CD4-positive, CD25-positive, alpha-beta regulatory T cell (primary cell): ENCODE results near the gene GPX6. TPM values are rescaled to one million over a fixed set of nuclear protein-coding genes. Genes with fewer than 3 reads are reported as not detected.
A peak's percentile ranks its signal among the peaks of the same experiment; 100 is the strongest.

Experiments
- ATAC-seq, 2 donors: fragments of 150-1000 bp; cut with Tn5 transposase; one replicate each; pipeline ENCODE4 v1.10.0; 2021; ENCODE audit warnings: low read depth in 2 of 2, moderate number of reproducible peaks in 2 of 2, moderate library complexity in 1 of 2
- DNase-seq, 3 donors: peaks; one replicate each; pipeline versions ENCODE4 v3.0.0 to v3.0.0-alpha.2; 2012 to 2022; ENCODE audit warnings: mixed read lengths in 1 of 3
- H3K27ac ChIP-seq: one replicate; pipeline ENCODE4 v1.7.0; 2013; ENCODE audit warnings: mild to moderate bottlenecking, low read length; ENCODE audit not compliant: insufficient read depth, poor library complexity, severe bottlenecking
- H3K27me3 ChIP-seq: one replicate; pipeline ENCODE4 v1.7.0; 2013; ENCODE audit warnings: low read length; ENCODE audit not compliant: control insufficient read depth, insufficient read depth
- H3K36me3 ChIP-seq: one replicate; pipeline ENCODE4 v1.7.0; 2013; ENCODE audit warnings: mild to moderate bottlenecking, low read length, moderate library complexity; ENCODE audit not compliant: control insufficient read depth, insufficient read depth
- H3K4me1 ChIP-seq: 2 replicates; pipeline ENCODE4 v1.7.0; 2013; ENCODE audit warnings: mild to moderate bottlenecking, low read length; ENCODE audit not compliant: insufficient read depth, control insufficient read depth, poor library complexity, severe bottlenecking
- H3K4me3 ChIP-seq: one replicate; pipeline ENCODE4 v1.7.0; 2013; ENCODE audit warnings: low read depth, mild to moderate bottlenecking, low read length, moderate library complexity
- H3K9me3 ChIP-seq, 2 experiments: 1 replicate in 1 of 2; 2 replicates in 1 of 2; pipeline ENCODE4 v1.7.0; 2013; ENCODE audit warnings: low read length in 2 of 2, mild to moderate bottlenecking in 1 of 2, moderate library complexity in 1 of 2; ENCODE audit not compliant: control insufficient read depth in 2 of 2
- H3K27ac Mint-ChIP-seq, 3 donors: one replicate each; pipeline ENCODE4 v1.8.0; 2020 to 2022; ENCODE audit warnings: mild to moderate bottlenecking in 3 of 3, mixed read lengths in 3 of 3, moderate library complexity in 2 of 3
- H3K27me3 Mint-ChIP-seq: one replicate; pipeline ENCODE4 v1.8.0; 2022; ENCODE audit warnings: mild to moderate bottlenecking, mixed read lengths
- H3K36me3 Mint-ChIP-seq: one replicate; pipeline ENCODE4 v1.8.0; 2020; ENCODE audit warnings: mixed read lengths
- H3K4me1 Mint-ChIP-seq, 4 donors: one replicate each; pipeline ENCODE4 v1.8.0; 2020 to 2022; ENCODE audit warnings: mixed read lengths in 4 of 4, mild to moderate bottlenecking in 1 of 4
- H3K4me3 Mint-ChIP-seq, 4 donors: one replicate each; pipeline ENCODE4 v1.8.0; 2020 to 2022; ENCODE audit warnings: mild to moderate bottlenecking in 4 of 4, mixed read lengths in 4 of 4, moderate library complexity in 3 of 4
- H3K9me3 Mint-ChIP-seq, 7 donors: one replicate each; pipeline ENCODE4 v1.8.0; 2020 to 2022; ENCODE audit warnings: mixed read lengths in 7 of 7, mild to moderate bottlenecking in 3 of 7, moderate library complexity in 2 of 7
- polyA plus RNA-seq, 4 donors: library from polyadenylated mRNA; unstranded; fragments of 300-500 nt; fragmentation: Illumina TruSeq; gene quantifications; one replicate each; pipeline ENCODE4 v1.2.3, GENCODE V29; 2021
- total RNA-seq: library from RNA; stranded (reverse); gene quantifications from one replicate; pipeline ENCODE4 v1.2.3, GENCODE V29; 2022

GPX6 gene
- total and polyA plus RNA-seq, 5 donors from 2014 or later, result not detected

GRCh38 chr6:28488916-28489365 is 26.7 kb downstream of the GPX6 start:
- H3K27me3 Mint-ChIP-seq, result peaks cover 68% of the 10 kb centered on the region
- H3K9me3 Mint-ChIP-seq, result peaks cover 0 to 8% (median 3%) of the 10 kb centered on the region in 7 donors
- no peak for ATAC-seq

GRCh38 chr6:28486988-28487742 is 28.4 kb downstream of the GPX6 start:
- ATAC-seq, result no peak
- H3K9me3 Mint-ChIP-seq, result peaks cover 0 to 8% (median 3%) of the 10 kb centered on the region in 7 donors
- no peak for DNase-seq
- Histone ChIP-seq H3K36me3 (no peaks in the 10 kb centered on the region), H3K4me1 (peaks cover 9% of the 10 kb centered on the region), H3K27ac (no peak overlapping the region), H3K9me3 (no peaks in the 10 kb centered on the region), H3K27me3 (peaks cover 31% of the 10 kb centered on the region), H3K4me3 (no peak overlapping the region)
- H3K27ac Mint-ChIP-seq, result no peak overlapping the region
- no peak overlapping the region for H3K4me3 Mint-ChIP-seq
- no peaks in the 10 kb centered on the region for H3K36me3 Mint-ChIP-seq
- peaks cover 0 to 26% (median 5%) of the 10 kb centered on the region in 4 donors for H3K4me1 Mint-ChIP-seq
- peaks cover 71% of the 10 kb centered on the region for H3K27me3 Mint-ChIP-seq

More at GRCh38 chr6:28488916-28489365, 26.7 kb downstream of the GPX6 start:
- Histone ChIP-seq H3K4me3 (no peak overlapping the region), H3K27me3 (peaks cover 32% of the 10 kb centered on the region), H3K4me1 (peaks cover 9% of the 10 kb centered on the region), H3K36me3 (no peaks in the 10 kb centered on the region), H3K27ac (no peak overlapping the region), H3K9me3 (no peaks in the 10 kb centered on the region)
- peak overlapping the region in 3 of 4 donors; percentile 24 to 57 (median 56) for H3K4me3 Mint-ChIP-seq
- peak overlapping the region in 1 of 3 donors; percentile 58 for H3K27ac Mint-ChIP-seq
- H3K36me3 Mint-ChIP-seq, result no peaks in the 10 kb centered on the region
- peak in 1 of 3 donors; percentile 42 for DNase-seq
- peaks cover 0 to 26% (median 5%) of the 10 kb centered on the region in 4 donors for H3K4me1 Mint-ChIP-seq

DNA sequence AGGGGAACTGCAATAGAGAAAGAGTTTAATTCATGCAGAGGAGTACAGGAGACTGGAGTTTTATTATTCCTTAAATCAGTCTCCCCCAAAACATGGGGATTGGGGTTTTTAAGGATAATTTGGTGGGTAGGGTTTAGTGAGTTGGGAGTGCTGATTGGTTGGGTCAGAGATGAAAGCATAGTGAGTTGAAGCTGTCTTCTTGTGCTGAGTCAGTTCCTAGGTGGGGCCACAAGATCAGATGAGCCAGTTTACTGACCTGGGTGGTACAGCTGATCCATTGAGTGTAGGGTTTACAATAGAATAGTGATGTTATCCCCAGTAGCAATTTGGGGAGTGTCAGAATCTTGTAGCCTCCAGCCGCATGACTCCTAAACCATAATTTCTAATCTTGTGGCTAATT is 29.1 kb downstream of the GPX6 start:
- Histone ChIP-seq H3K27me3 (peaks cover 27% of the 10 kb centered on the region), H3K36me3 (no peaks in the 10 kb centered on the region), H3K9me3 (no peaks in the 10 kb centered on the region), H3K4me3 (no peak overlapping the region), H3K27ac (no peak overlapping the region), H3K4me1 (peaks cover 9% of the 10 kb centered on the region)
- no peak for ATAC-seq
- H3K4me1 Mint-ChIP-seq, result peaks cover 0 to 19% (median 3%) of the 10 kb centered on the region in 4 donors
- H3K36me3 Mint-ChIP-seq, result no peaks in the 10 kb centered on the region
- H3K27ac Mint-ChIP-seq, result no peak overlapping the region
- H3K9me3 Mint-ChIP-seq, result peaks cover 0 to 6% (median 3%) of the 10 kb centered on the region in 7 donors
- peaks cover 71% of the 10 kb centered on the region for H3K27me3 Mint-ChIP-seq
- DNase-seq, result no peak
- no peak overlapping the region for H3K4me3 Mint-ChIP-seq

DNA sequence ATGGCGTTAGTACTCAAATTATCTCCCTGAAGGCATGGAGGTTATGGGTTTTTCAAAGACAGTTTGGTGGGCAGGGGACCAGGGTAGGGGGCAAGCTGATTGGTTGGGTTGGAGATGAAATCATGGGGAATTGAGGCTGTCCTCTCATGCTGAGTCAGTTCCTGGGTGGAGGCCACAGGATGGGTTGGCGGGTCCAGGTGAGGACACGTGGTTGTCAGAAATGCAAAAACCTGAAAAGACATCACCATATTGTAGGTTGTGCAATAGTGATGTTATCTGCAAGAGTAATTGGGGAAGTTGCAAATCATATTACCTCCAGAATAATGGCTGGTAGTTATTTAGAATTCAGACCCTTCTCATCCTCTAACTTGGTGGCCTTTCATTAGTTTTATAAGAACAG is 30.1 kb downstream of the GPX6 start:
- Mint-ChIP-seq H3K9me3 (peaks cover 0 to 6% (median 3%) of the 10 kb centered on the region in 7 donors), H3K27me3 (peaks cover 70% of the 10 kb centered on the region), H3K4me1 (peaks cover 0 to 15% (median 3%) of the 10 kb centered on the region in 4 donors), H3K4me3 (no peak overlapping the region), H3K27ac (no peak overlapping the region), H3K36me3 (no peaks in the 10 kb centered on the region)
- ATAC-seq (no peak), DNase-seq (no peak)
- Histone ChIP-seq H3K27ac (no peak overlapping the region), H3K36me3 (no peaks in the 10 kb centered on the region), H3K4me3 (no peak overlapping the region), H3K4me1 (peaks cover 9% of the 10 kb centered on the region), H3K9me3 (no peaks in the 10 kb centered on the region), H3K27me3 (peaks cover 28% of the 10 kb centered on the region)

DNA sequence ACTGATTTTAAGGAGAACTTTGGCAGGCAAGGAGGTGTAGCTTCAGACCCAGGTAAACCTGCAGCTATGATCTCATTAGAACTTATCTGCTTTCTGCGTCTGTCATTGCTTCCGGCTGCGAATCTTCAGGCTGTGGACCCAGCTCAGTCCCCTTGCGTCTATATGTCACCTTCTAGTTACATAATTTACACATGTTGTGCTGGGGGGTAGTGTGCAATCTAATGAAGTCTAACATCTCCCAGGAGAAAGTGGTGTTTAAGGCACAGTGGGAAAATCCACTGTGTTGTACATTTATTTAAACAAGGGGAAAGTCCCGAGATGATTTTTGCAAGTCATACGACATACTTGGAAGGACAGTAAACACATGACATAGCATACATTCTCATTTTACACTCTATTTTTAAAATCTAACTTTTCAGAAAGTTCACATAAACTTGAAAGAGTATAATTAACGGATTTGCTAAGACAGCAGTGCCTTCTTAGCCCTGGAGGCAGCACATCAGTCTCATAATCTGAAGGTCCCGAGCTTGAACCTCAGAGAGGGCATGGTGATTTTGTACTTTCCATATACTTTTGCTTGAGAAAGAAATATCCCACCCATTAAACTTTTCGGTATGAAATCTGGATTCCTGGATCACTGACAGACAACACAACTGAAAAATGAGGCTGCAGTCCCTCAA is 35.2 kb downstream of the GPX6 start:
- H3K4me3 ChIP-seq, result no peak overlapping the region
- H3K36me3 Mint-ChIP-seq, result peaks cover 3% of the 10 kb centered on the region
- H3K27me3 ChIP-seq, result peaks cover 26% of the 10 kb centered on the region
- H3K27ac Mint-ChIP-seq, result no peak overlapping the region
- no peak overlapping the region for H3K27ac ChIP-seq
- H3K9me3 ChIP-seq, result peaks cover 0 to 2% of the 10 kb centered on the region in 2 experiments
- no peaks in the 10 kb centered on the region for H3K4me1 ChIP-seq
- DNase-seq (no peak), ATAC-seq (no peak)
- peaks cover 66% of the 10 kb centered on the region for H3K27me3 Mint-ChIP-seq
- no peak overlapping the region for H3K4me3 Mint-ChIP-seq
- peaks cover 0 to 7% (median 1%) of the 10 kb centered on the region in 7 donors for H3K9me3 Mint-ChIP-seq
- H3K4me1 Mint-ChIP-seq, result peaks cover 0 to 5% (median under 1%) of the 10 kb centered on the region in 4 donors
- no peaks in the 10 kb centered on the region for H3K36me3 ChIP-seq

- no peak for DNase-seq
- Mint-ChIP-seq H3K27ac (no peak overlapping the region), H3K36me3 (peaks cover 3% of the 10 kb centered on the region), H3K9me3 (peaks cover 0 to 7% (median 0%) of the 10 kb centered on the region in 7 donors), H3K4me1 (peaks cover 0 to 5% (median under 1%) of the 10 kb centered on the region in 4 donors), H3K4me3 (no peak overlapping the region), H3K27me3 (peaks cover 78% of the 10 kb centered on the region)
- no peaks in the 10 kb centered on the region for H3K36me3 ChIP-seq
- peaks cover 0 to 2% of the 10 kb centered on the region in 2 experiments for H3K9me3 ChIP-seq
- no peaks in the 10 kb centered on the region for H3K4me1 ChIP-seq
- no peak overlapping the region for H3K27ac ChIP-seq
- H3K4me3 ChIP-seq, result no peak overlapping the region
- peaks cover 36% of the 10 kb centered on the region for H3K27me3 ChIP-seq
- ATAC-seq, result no peak
These were observed 37.1 kb downstream of the GPX6 start for GRCh38 chr6:28478518-28478917.

DNA sequence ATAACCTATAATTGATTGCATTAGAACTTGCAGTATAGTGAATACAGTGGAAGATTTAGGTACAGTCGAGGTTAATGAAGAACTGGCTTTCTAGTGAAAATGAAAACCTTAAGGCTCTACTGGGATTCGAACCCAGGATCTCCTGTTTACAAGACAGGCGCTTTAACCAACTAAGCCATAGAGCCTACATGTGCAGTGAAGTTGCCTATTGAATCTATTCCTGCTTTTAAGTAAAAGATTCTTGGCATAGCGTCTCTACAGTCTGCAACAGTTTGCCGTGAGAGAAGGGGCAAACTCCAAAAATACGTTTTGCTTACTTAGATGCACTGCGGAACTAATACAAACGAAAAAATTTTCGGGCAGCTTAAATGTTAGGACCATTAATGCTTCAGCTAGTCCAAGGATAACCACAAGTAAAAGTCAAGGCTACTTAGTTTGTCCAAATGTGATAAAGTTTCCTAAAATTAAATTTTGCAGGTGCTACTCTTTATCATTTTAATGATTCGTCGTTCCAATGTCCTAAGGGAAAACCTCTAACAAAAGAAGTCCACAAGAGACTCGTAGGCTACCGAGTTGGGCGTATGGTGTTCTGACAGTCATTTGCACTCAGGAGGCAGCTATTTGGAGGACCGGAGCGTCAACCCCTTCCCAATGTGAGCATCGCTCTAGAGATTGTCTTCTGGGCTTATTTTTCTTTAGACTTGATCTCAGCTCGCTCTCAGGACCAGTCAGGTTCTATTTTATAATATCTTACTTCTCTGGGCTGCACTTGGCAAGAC is 41.0 kb downstream of the GPX6 start:
- Mint-ChIP-seq H3K27me3 (peaks cover 60% of the 10 kb centered on the region), H3K4me3 (peak overlapping the region in 1 of 4 donors; percentile 4), H3K9me3 (peaks cover 0 to 4% (median 3%) of the 10 kb centered on the region in 7 donors), H3K4me1 (peaks cover 0 to 5% (median 0%) of the 10 kb centered on the region in 4 donors), H3K36me3 (peaks cover 3% of the 10 kb centered on the region), H3K27ac (no peak overlapping the region)
- no peaks in the 10 kb centered on the region for H3K36me3 ChIP-seq
- H3K4me3 ChIP-seq, result no peak overlapping the region
- no peaks in the 10 kb centered on the region for H3K4me1 ChIP-seq
- DNase-seq (peak in 1 of 3 donors; percentile 26), ATAC-seq (no peak)
- H3K27ac ChIP-seq, result no peak overlapping the region
- peaks cover 31% of the 10 kb centered on the region for H3K27me3 ChIP-seq
- peaks cover 0 to 2% of the 10 kb centered on the region in 2 experiments for H3K9me3 ChIP-seq
